ENCODE data around the gene UBE2Q1. TPM values are rescaled to one million over a fixed set of nuclear protein-coding genes. Genes with fewer than 3 reads are reported as not detected.

The UBE2Q1 gene
- total RNA-seq, 2 donors from 2014 or later: 18.5 to 26.3 TPM

- Histone ChIP-seq H3K27ac (no peak overlapping the region), H3K4me3 (no peak overlapping the region), H3K4me1 (no peaks in the 10 kb centered on the region), H3K27me3 (no peaks in the 10 kb centered on the region), H3K9me3 (no peaks in the 10 kb centered on the region), H3K36me3 (peaks cover 97% of the 10 kb centered on the region)
- TF ChIP-seq CTCF (IDR thresholded peaks at IDR 0.05): no peak
- no peak for DNase-seq (ENCODE audit: low spot score)
Measured at GRCh38 chr1:154590756-154591155, 32.3 kb upstream of the UBE2Q1 start.

- H3K36me3 ChIP-seq: peaks cover 97% of the 10 kb centered on the region
- no peak for TF ChIP-seq CTCF (IDR thresholded peaks at IDR 0.05)
- no peak overlapping the region for H3K27ac ChIP-seq
- no peaks in the 10 kb centered on the region for H3K4me1 ChIP-seq
- no peaks in the 10 kb centered on the region for H3K9me3 ChIP-seq
- no peaks in the 10 kb centered on the region for H3K27me3 ChIP-seq
- no peak for DNase-seq (ENCODE audit: low spot score)
- H3K4me3 ChIP-seq: no peak overlapping the region
Measured at GRCh38 chr1:154589780-154590179, 31.3 kb upstream of the UBE2Q1 start.

GRCh38 chr1:154586641-154587040 is 28.2 kb upstream of the UBE2Q1 start:
- Histone ChIP-seq H3K4me3 (no peak overlapping the region), H3K4me1 (peaks cover 0 to 8% of the 10 kb centered on the region in 2 donors), H3K9me3 (no peaks in the 10 kb centered on the region), H3K27ac (no peak overlapping the region), H3K36me3 (peaks cover 98% of the 10 kb centered on the region), H3K27me3 (no peaks in the 10 kb centered on the region)
- TF ChIP-seq CTCF (IDR thresholded peaks at IDR 0.05): no peak
- DNase-seq (ENCODE audit: low spot score): no peak

GRCh38 chr1:154586231-154586630 is 27.8 kb upstream of the UBE2Q1 start:
- Histone ChIP-seq H3K4me1 (peaks cover 0 to 8% of the 10 kb centered on the region in 2 donors), H3K27ac (no peak overlapping the region), H3K27me3 (no peaks in the 10 kb centered on the region), H3K36me3 (peaks cover 95% of the 10 kb centered on the region), H3K4me3 (no peak overlapping the region), H3K9me3 (no peaks in the 10 kb centered on the region)
- TF ChIP-seq CTCF (IDR thresholded peaks at IDR 0.05): no peak
- DNase-seq (ENCODE audit: low spot score): no peak

- no peak for TF ChIP-seq CTCF (IDR thresholded peaks at IDR 0.05)
- H3K4me3 ChIP-seq: no peak overlapping the region
- H3K27ac ChIP-seq: peak overlapping the region in 1 of 2 donors; percentile 0
- no peaks in the 10 kb centered on the region for H3K9me3 ChIP-seq
- H3K27me3 ChIP-seq: no peaks in the 10 kb centered on the region
- H3K4me1 ChIP-seq: peaks cover 0 to 8% of the 10 kb centered on the region in 2 donors
- no peak for DNase-seq (ENCODE audit: low spot score)
- H3K36me3 ChIP-seq: peaks cover 97% of the 10 kb centered on the region
Measured at GRCh38 chr1:154584267-154584994, 26.0 kb upstream of the UBE2Q1 start.

- DNase-seq (ENCODE audit: low spot score): no peak
- Histone ChIP-seq H3K4me3 (no peak overlapping the region), H3K27ac (no peak overlapping the region), H3K27me3 (no peaks in the 10 kb centered on the region), H3K4me1 (peaks cover 0 to 11% of the 10 kb centered on the region in 2 donors), H3K9me3 (no peaks in the 10 kb centered on the region), H3K36me3 (peaks cover 95% of the 10 kb centered on the region)
- TF ChIP-seq CTCF (IDR thresholded peaks at IDR 0.05): no peak
Measured at GRCh38 chr1:154583773-154584172, 25.3 kb upstream of the UBE2Q1 start.
